SU-DHL-6 (cell line): ENCODE measurements around the gene ALDH9A1.
"Not testable (repeated sequence)": the region's sequence is repeated elsewhere in the genome, so short reads cannot be mapped to it uniquely, and the experiment has no call there.

Source experiments
- H2AFZ ChIP-seq: fragments of 200-600 bp; sonication (generic); 2 replicates; pipeline ENCODE4 v1.6.1; 2014; ENCODE audit warnings: low read depth, mild to moderate bottlenecking, moderate library complexity, mixed read lengths, antibody characterized with exemption, low read length; ENCODE audit not compliant: severe bottlenecking
- H3F3A ChIP-seq: fragments of 200-600 bp; shearing (Covaris generic); 2 replicates; pipeline ENCODE4 v1.6.0; 2016; ENCODE audit warnings: antibody characterized with exemption, mild to moderate bottlenecking; ENCODE audit not compliant: insufficient read depth
- H3K27ac ChIP-seq: fragments of 200-600 bp; sonication (generic); 2 replicates; pipeline ENCODE4 v1.5.1; 2016; ENCODE audit warnings: low read depth, mild to moderate bottlenecking, low read length, moderate library complexity, mixed read lengths
- H3K27me3 ChIP-seq: fragments of 200-600 bp; sonication (generic), shearing (Covaris generic); 2 replicates; pipeline ENCODE4 v1.6.0; 2014; ENCODE audit warnings: mild to moderate bottlenecking, low read length
- H3K36me3 ChIP-seq: fragments of 200-600 bp; sonication (generic); 2 replicates; pipeline ENCODE4 v1.6.1; 2014; ENCODE audit warnings: mild to moderate bottlenecking, low read length, mixed read lengths
- H3K4me2 ChIP-seq: fragments of 300-600, 200-600 bp; shearing (Covaris generic), sonication (generic); 2 replicates; pipeline ENCODE4 v1.6.0; 2014; ENCODE audit warnings: low read length, low read depth, mild to moderate bottlenecking; ENCODE audit not compliant: poor library complexity, severe bottlenecking
- H3K4me3 ChIP-seq: fragments of 200-600 bp; sonication (generic); 2 replicates; pipeline ENCODE4 v1.5.1; 2014; ENCODE audit warnings: antibody characterized with exemption, low read length, mild to moderate bottlenecking, mixed read lengths; ENCODE audit not compliant: insufficient read depth, poor library complexity, severe bottlenecking
- H3K79me2 ChIP-seq: fragments of 200-600 bp; sonication (generic); 2 replicates; pipeline ENCODE4 v1.6.1; 2014; ENCODE audit warnings: mild to moderate bottlenecking, low read length, moderate library complexity; ENCODE audit not compliant: insufficient read depth
- H3K9ac ChIP-seq: fragments of 200-600 bp; sonication (generic); 2 replicates; pipeline ENCODE4 v1.7.0; 2014; ENCODE audit warnings: mild to moderate bottlenecking, low read length
- H3K9me2 ChIP-seq: fragments of 200-600 bp; sonication (generic); replicated peaks from 2 replicates; pipeline ENCODE4 v1.6.1; 2014; ENCODE audit warnings: low read length; ENCODE audit not compliant: insufficient read depth
- H3K9me3 ChIP-seq: fragments of 200-600 bp; sonication (generic); 2 replicates; pipeline ENCODE4 v1.6.1; 2014; ENCODE audit warnings: low read length, mixed read lengths; ENCODE audit not compliant: insufficient read depth
- H4K20me1 ChIP-seq: fragments of 200-600 bp; sonication (generic); 2 replicates; pipeline ENCODE4 v1.6.1; 2014; ENCODE audit warnings: low read depth, mild to moderate bottlenecking, antibody characterized with exemption, low read length, moderate library complexity, mixed read lengths
- EZH2phosphoT487 ChIP-seq: fragments of 200-600 bp; sonication (generic), shearing (Covaris generic); conservative IDR thresholded peaks from 2 replicates; pipeline ENCODE4 v1.6.1; 2018; ENCODE audit warnings: mild to moderate bottlenecking, antibody characterized with exemption, low read length, moderate library complexity, mixed read lengths
- TF ChIP-seq, protein P1 (sequence below): fragments of 200-600 bp; sonication (generic); IDR thresholded peaks from one replicate; pipeline ENCODE4 v1.5.1; 2017; ENCODE audit warnings: antibody characterized with exemption, mild to moderate bottlenecking, low read length, moderate library complexity; ENCODE audit not compliant: insufficient read depth, poor library complexity, severe bottlenecking

ALDH9A1 gene

DNA sequence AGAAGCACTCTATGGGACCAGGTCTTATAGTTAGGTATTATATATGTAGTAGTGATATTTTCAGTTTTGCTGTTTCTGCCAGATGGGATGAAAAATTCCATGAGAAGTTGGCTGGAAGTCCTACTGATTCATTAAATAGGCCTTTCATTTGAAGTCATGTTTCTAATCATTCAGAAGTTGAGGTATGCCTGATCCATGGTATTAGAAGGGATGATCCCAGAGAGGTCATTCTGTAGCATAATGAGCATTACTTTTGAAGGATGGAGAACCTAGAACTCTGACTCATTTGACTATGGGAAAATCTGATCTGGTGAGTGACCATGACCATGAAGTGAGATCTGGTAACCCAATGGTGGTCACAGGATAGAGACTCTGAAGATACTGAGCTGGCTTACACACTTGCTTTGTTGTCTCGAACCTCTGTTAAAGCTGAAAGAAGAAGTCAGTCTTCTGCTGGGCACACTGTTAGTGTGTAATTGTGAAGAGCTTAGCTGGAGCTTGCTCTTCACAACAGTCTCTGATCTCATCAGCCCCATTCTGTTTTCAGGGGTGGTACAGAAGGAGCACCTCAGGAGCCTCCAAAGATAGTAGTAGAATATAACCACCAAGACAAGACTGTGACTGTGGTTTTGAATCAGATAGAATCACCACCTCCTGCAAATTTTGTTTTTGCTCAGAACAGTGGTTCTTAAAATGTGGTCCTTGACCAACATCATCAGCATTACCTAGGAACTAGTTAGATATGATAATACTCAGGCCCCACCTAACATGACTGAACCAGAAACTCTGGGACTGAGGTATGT is 58.3 kb downstream of the ALDH9A1 start:
- Histone ChIP-seq H3K27me3 (no peaks in the 10 kb centered on the region), H2AFZ (no peak overlapping the region), H3K9me2 (no peaks in the 10 kb centered on the region), H3K4me3 (no peak overlapping the region), H3K27ac (no peak overlapping the region), H4K20me1 (no peaks in the 10 kb centered on the region), H3K36me3 (no peaks in the 10 kb centered on the region), H3K9me3 (no peaks in the 10 kb centered on the region), H3K9ac (no peak overlapping the region), H3K4me2 (no peak overlapping the region), H3K79me2 (no peaks in the 10 kb centered on the region), H3F3A (no peaks in the 10 kb centered on the region)
- TF ChIP-seq, protein P1, sequence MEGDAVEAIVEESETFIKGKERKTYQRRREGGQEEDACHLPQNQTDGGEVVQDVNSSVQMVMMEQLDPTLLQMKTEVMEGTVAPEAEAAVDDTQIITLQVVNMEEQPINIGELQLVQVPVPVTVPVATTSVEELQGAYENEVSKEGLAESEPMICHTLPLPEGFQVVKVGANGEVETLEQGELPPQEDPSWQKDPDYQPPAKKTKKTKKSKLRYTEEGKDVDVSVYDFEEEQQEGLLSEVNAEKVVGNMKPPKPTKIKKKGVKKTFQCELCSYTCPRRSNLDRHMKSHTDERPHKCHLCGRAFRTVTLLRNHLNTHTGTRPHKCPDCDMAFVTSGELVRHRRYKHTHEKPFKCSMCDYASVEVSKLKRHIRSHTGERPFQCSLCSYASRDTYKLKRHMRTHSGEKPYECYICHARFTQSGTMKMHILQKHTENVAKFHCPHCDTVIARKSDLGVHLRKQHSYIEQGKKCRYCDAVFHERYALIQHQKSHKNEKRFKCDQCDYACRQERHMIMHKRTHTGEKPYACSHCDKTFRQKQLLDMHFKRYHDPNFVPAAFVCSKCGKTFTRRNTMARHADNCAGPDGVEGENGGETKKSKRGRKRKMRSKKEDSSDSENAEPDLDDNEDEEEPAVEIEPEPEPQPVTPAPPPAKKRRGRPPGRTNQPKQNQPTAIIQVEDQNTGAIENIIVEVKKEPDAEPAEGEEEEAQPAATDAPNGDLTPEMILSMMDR: no peak
- TF ChIP-seq EZH2phosphoT487: no peak

DNA sequence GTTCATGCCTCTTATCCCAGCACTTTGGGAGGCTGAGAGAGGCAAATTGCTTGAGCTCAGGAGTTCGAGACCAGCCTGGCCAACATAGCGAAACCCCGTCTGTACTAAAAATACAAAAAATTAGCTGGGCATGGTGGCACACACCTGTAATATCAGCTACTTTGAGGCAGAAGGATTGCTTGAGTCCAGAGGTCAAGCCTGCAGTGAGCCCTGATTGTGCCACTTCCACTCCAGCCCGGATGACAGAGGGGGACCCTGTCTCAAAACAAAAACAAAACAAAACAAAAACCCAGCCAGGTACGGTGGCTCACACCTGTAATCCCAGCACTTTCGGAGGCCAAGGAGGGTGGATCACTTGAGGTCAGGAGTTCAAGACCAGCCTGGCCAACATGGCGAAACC is 60.2 kb downstream of the ALDH9A1 start:
- H2AFZ ChIP-seq, H3K4me3 ChIP-seq, H3K4me2 ChIP-seq, H3K79me2 ChIP-seq, H3F3A ChIP-seq, H3K9me2 ChIP-seq, H3K27ac ChIP-seq, H3K27me3 ChIP-seq, H4K20me1 ChIP-seq, H3K9me3 ChIP-seq, H3K36me3 ChIP-seq, H3K9ac ChIP-seq: not testable (repeated sequence)

DNA sequence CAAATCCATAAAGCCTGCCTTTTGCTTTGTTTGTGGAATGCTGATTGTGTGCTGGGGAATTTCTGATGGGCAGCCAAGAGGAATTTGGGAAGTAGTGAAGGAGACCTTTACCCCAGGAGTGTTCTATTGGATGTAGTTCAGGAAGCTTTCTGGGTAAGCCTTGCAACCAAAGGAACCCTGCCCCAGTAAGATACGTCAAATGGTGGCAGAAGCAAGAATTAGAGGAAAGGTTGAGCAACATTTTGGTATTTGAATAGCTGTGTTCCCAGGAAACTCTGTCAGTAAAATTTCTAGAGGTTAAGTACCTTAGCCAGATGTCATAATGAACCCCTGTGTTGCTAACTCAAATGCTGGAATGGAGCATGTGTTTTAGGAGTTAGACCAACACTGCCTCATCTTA is 60.9 kb downstream of the ALDH9A1 start:
- Histone ChIP-seq H3K27me3 (no peaks in the 10 kb centered on the region), H3K4me3 (no peak overlapping the region), H3K79me2 (no peaks in the 10 kb centered on the region), H3K4me2 (no peak overlapping the region), H4K20me1 (no peaks in the 10 kb centered on the region), H3K27ac (no peak overlapping the region), H3K9me3 (no peaks in the 10 kb centered on the region), H3K9me2 (no peaks in the 10 kb centered on the region), H2AFZ (no peak overlapping the region), H3F3A (no peaks in the 10 kb centered on the region), H3K36me3 (no peaks in the 10 kb centered on the region), H3K9ac (no peak overlapping the region)
- TF ChIP-seq, protein P1: no peak
- no peak for TF ChIP-seq EZH2phosphoT487

DNA sequence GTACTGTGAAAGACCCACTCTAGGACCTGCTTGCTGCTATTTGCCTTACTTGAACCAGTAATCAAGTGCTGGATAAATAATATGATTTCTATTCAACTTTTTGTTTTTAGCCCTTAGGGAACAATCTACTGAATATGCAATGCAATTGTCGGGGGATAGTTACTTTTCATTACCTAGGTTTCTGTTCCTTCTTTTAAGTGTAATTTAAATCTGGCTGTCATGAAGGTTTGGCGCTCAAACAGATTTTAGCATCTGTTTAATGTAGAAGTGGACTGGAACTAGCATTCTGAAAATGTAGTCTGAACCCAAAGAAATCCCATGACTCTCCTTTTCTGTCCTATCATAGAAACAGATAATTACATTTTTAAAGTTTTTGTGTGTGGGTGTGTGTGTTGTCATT is 62.5 kb downstream of the ALDH9A1 start:
- no peak overlapping the region for H2AFZ ChIP-seq
- H3F3A ChIP-seq: no peaks in the 10 kb centered on the region
- H3K27me3 ChIP-seq: no peaks in the 10 kb centered on the region
- no peak overlapping the region for H3K4me3 ChIP-seq
- H3K27ac ChIP-seq: no peak overlapping the region
- H3K9me2 ChIP-seq: no peaks in the 10 kb centered on the region
- no peak overlapping the region for H3K4me2 ChIP-seq
- H3K9me3 ChIP-seq: no peaks in the 10 kb centered on the region
- no peaks in the 10 kb centered on the region for H3K79me2 ChIP-seq
- no peak overlapping the region for H3K9ac ChIP-seq
- no peaks in the 10 kb centered on the region for H4K20me1 ChIP-seq
- TF ChIP-seq EZH2phosphoT487: no peak
- TF ChIP-seq, protein P1: no peak
- H3K36me3 ChIP-seq: no peaks in the 10 kb centered on the region
